ENCODE measurements around the gene SPAG4.

DNA sequence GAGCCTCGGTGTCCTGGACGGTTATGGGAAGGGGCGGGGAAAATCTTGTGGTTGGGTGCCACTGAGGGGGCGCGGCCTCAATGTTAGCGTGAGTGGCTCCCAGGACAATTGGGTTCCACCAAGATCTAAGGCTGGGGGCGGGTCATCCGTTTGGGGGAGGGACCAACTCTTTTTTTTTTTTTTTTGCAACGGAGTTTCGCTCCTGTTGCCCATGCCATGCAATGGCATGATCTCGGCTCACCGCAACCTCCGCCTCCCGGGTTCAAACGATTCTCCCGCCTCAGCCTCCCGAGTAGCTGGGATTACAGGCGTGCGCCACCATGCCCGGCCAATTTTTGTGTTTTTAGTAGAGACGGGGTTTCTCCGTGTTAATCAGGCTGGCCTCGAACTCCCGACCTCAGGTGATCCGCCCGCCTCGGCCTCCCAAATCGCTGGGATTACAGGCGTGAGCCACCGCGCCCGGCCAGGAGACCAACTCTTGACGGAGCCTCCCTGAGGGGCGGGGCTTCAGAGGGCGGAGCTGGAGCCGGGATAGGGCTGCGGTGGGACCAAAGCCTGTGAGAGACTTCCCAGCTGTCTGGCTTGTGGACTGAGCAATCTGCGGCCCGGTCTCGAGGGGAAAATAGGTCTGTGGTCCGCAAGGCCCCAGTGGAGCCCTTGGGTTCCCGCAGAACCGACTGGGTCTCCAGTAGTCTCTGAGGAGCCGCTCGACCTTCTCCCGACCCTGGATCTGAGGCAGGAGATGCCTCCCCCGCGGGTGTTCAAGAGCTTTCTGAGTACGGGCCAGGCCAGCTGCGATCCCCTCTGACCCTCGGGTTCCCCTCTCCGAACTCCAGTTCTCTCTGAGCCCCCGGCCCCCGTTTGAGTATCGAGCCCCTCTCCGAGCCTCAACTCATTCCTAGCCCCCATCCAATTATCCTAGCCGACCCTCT lies 1.1 kb downstream of the SPAG4 start:
- TF ChIP-seq, protein P1, sequence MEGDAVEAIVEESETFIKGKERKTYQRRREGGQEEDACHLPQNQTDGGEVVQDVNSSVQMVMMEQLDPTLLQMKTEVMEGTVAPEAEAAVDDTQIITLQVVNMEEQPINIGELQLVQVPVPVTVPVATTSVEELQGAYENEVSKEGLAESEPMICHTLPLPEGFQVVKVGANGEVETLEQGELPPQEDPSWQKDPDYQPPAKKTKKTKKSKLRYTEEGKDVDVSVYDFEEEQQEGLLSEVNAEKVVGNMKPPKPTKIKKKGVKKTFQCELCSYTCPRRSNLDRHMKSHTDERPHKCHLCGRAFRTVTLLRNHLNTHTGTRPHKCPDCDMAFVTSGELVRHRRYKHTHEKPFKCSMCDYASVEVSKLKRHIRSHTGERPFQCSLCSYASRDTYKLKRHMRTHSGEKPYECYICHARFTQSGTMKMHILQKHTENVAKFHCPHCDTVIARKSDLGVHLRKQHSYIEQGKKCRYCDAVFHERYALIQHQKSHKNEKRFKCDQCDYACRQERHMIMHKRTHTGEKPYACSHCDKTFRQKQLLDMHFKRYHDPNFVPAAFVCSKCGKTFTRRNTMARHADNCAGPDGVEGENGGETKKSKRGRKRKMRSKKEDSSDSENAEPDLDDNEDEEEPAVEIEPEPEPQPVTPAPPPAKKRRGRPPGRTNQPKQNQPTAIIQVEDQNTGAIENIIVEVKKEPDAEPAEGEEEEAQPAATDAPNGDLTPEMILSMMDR (conservative IDR thresholded peaks at IDR 0.05; ENCODE audit: low read length), result no peak
- TF ChIP-seq EZH2phosphoT487 (IDR thresholded peaks at IDR 0.05; ENCODE audit: borderline replicate concordance), result no peak
